ENCODE data around the gene JOSD2. TPM values are rescaled to one million over a fixed set of nuclear protein-coding genes. Genes with fewer than 3 reads are reported as not detected.

Gene JOSD2
- total and polyA plus RNA-seq, 9 of the 15 experiments (the other 6 are each of a cell fraction or from before 2014, with no cell fraction given): 0.06 to 14.4 (median 3.1) TPM

DNA sequence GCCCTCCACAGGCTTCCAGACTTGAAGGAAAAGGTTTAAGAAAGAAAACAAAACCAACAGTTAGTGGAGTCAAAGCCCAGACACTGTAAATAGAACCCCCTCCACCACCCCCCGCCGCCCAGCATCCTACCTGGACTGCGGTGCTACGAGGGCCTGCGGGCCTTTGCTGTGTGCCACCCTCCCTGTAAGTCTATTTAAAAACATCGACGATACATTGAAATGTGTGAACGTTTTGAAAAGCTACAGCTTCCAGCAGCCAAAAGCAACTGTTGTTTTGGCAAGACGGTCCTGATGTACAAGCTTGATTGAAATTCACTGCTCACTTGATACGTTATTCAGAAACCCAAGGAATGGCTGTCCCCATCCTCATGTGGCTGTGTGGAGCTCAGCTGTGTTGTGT, 28.1 kb downstream of the JOSD2 start:
- FAIRE-seq: no peak
- no peak for ATAC-seq
- ChIA-PET POLR2A (interaction anchor here (0.7 to 1.3 kb wide), 2 partner anchors 23 to 132 kb away, joined by 3 to 4 read pairs; no protein-coding TSS in a partner anchor), CTCF (ENCODE audit: low intra/inter-chr PET ratio) (no interaction called here)
- intact Hi-C loops (cut with micrococcal nuclease): no loop called here
- Histone ChIP-seq H2AFZ (ENCODE audit: low read depth, low read length) (no peak overlapping the region), H3K27me3 (ENCODE audit: control insufficient read depth in 2 of 2, insufficient read depth in 2 of 2, low read length in 2 of 2) (no peaks in the 10 kb centered on the region; a peak in 1 of 5 replicates), H3K9me1 (ENCODE audit: control insufficient read depth, insufficient read depth, low read length) (no peaks in the 10 kb centered on the region), H3K4me1 (replicated peaks in 1 of 2; ENCODE audit: control insufficient read depth in 2 of 2, insufficient read depth in 2 of 2, low read length in 2 of 2) (peaks cover 0 to 34% of the 10 kb centered on the region in 2 experiments; a peak in 2 of 5 replicates), H3K79me2 (ENCODE audit: control insufficient read depth, insufficient read depth, low read length) (peaks cover 13% of the 10 kb centered on the region), H3K27ac (ENCODE audit: extremely low read depth, low read depth, low read length) (no peak overlapping the region), H3K9me3 (replicated peaks; ENCODE audit: control insufficient read depth, insufficient read depth, low read depth, low read length) (peaks cover 9% of the 10 kb centered on the region), H3K4me2 (ENCODE audit: insufficient read depth, low read length) (no peak overlapping the region), H3K4me3 (no peak overlapping the region), H3K36me3 (ENCODE audit: control insufficient read depth, insufficient read depth, low read length) (peaks cover 50% of the 10 kb centered on the region; the same call in 2 of the 3 replicates), H3K9ac (ENCODE audit: insufficient read depth in 1 of 2, low read depth in 2 of 2, low read length in 2 of 2) (no peak overlapping the region), H4K20me1 (replicated peaks; ENCODE audit: control insufficient read depth, insufficient read depth, low read length) (peaks cover 7% of the 10 kb centered on the region; the same call in 1 of the 2 replicates)
- no peak for DNase-seq (ENCODE audit: extremely low read depth in 1 of 4, low spot score in 3 of 4)
- in situ Hi-C loops (cut with MboI): no loop called here
- TF ChIP-seq ZBTB8A (IDR thresholded peaks at IDR 0.05; ENCODE audit: partially characterized antibody) (no peak), RFX5 (IDR thresholded peaks at IDR 0.05; ENCODE audit: low read depth, low read length) (no peak), NFIC (IDR thresholded peaks at IDR 0.05) (no peak), BRD9 (IDR thresholded peaks at IDR 0.05; ENCODE audit: low read depth, partially characterized antibody) (no peak), HNRNPH1 (optimal IDR thresholded peaks at IDR 0.05; ENCODE audit: low read depth, low read length) (no peak), RHOXF2B (CRISPR knock-in tag; conservative IDR thresholded peaks at IDR 0.05) (no peak), ZNF212 (CRISPR knock-in tag; IDR thresholded peaks at IDR 0.05) (no peak), HMG20B (CRISPR knock-in tag; IDR thresholded peaks at IDR 0.05) (no peak), GATAD2B (IDR thresholded peaks at IDR 0.05; ENCODE audit: borderline replicate concordance) (no peak), KAT7 (CRISPR knock-in tag; IDR thresholded peaks at IDR 0.05; ENCODE audit: borderline replicate concordance) (no peak)
- TF ChIP-seq, protein P1, sequence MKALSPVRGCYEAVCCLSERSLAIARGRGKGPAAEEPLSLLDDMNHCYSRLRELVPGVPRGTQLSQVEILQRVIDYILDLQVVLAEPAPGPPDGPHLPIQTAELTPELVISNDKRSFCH (CRISPR knock-in tag; IDR thresholded peaks at IDR 0.05): no peak
- TF ChIP-seq, protein P1 (tag; IDR thresholded peaks at IDR 0.05): no peak
- TF ChIP-seq, protein P2, sequence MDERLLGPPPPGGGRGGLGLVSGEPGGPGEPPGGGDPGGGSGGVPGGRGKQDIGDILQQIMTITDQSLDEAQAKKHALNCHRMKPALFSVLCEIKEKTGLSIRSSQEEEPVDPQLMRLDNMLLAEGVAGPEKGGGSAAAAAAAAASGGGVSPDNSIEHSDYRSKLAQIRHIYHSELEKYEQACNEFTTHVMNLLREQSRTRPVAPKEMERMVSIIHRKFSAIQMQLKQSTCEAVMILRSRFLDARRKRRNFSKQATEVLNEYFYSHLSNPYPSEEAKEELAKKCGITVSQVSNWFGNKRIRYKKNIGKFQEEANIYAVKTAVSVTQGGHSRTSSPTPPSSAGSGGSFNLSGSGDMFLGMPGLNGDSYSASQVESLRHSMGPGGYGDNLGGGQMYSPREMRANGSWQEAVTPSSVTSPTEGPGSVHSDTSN (CRISPR knock-in tag; IDR thresholded peaks at IDR 0.05; ENCODE audit: low read depth): no peak
- TF ChIP-seq, protein P2 (tag; conservative IDR thresholded peaks at IDR 0.05; ENCODE audit: low read depth): no peak
- TF ChIP-seq, protein P3, sequence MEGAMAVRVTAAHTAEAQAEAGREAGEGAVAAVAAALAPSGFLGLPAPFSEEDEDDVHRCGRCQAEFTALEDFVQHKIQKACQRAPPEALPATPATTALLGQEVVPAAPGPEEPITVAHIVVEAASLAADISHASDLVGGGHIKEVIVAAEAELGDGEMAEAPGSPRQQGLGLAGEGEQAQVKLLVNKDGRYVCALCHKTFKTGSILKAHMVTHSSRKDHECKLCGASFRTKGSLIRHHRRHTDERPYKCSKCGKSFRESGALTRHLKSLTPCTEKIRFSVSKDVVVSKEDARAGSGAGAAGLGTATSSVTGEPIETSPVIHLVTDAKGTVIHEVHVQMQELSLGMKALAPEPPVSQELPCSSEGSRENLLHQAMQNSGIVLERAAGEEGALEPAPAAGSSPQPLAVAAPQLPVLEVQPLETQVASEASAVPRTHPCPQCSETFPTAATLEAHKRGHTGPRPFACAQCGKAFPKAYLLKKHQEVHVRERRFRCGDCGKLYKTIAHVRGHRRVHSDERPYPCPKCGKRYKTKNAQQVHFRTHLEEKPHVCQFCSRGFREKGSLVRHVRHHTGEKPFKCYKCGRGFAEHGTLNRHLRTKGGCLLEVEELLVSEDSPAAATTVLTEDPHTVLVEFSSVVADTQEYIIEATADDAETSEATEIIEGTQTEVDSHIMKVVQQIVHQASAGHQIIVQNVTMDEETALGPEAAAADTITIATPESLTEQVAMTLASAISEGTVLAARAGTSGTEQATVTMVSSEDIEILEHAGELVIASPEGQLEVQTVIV (CRISPR knock-in tag; IDR thresholded peaks at IDR 0.05; ENCODE audit: borderline replicate concordance): no peak
- BruUV-seq (replicated peaks): TSS peak; percentile 24
- WGBS (ENCODE audit: insufficient coverage, low coverage, missing lambda C conversion rate): 64% methylated on average over 10 of the region's 10 CpGs
